Trophoblast cell (in vitro differentiated cells and primary cell): ENCODE results near the gene RPTOR.

Experiments
- DNase-seq, 2 donors: peaks; one replicate each; pipeline ENCODE4 v3.0.0-alpha.2; 2016
- H2AFZ ChIP-seq: 2 replicates; pipeline ENCODE4 v1.6.1; 2013; ENCODE audit warnings: low read length, moderate library complexity, mild to moderate bottlenecking; ENCODE audit not compliant: insufficient read depth, poor library complexity
- H2AK5ac ChIP-seq: 2 replicates; pipeline ENCODE4 v1.6.1; 2013; ENCODE audit warnings: mild to moderate bottlenecking, low read length
- H2BK120ac ChIP-seq: 2 replicates; pipeline ENCODE4 v1.6.1; 2013; ENCODE audit warnings: low read length, mild to moderate bottlenecking, moderate library complexity; ENCODE audit not compliant: insufficient read depth, poor library complexity
- H2BK12ac ChIP-seq: 2 replicates; pipeline ENCODE4 v1.6.1; 2013; ENCODE audit warnings: mild to moderate bottlenecking, low read length, moderate library complexity
- H2BK5ac ChIP-seq: 2 replicates; pipeline ENCODE4 v1.6.1; 2013; ENCODE audit warnings: low read length, low read depth, moderate library complexity, mild to moderate bottlenecking; ENCODE audit not compliant: poor library complexity
- H3K14ac ChIP-seq: 2 replicates; pipeline ENCODE4 v1.6.1; 2013; ENCODE audit warnings: mild to moderate bottlenecking, low read length
- H3K18ac ChIP-seq: 2 replicates; pipeline ENCODE4 v1.6.1; 2013; ENCODE audit warnings: mild to moderate bottlenecking, low read length
- H3K23ac ChIP-seq: 2 replicates; pipeline ENCODE4 v1.6.1; 2013; ENCODE audit warnings: low read length
- H3K27ac ChIP-seq: 2 replicates; pipeline ENCODE4 v1.5.1; 2013; ENCODE audit warnings: low read depth, mild to moderate bottlenecking, inconsistent platforms, low read length, moderate library complexity
- H3K27me3 ChIP-seq: 2 replicates; pipeline ENCODE4 v1.6.1; 2013; ENCODE audit warnings: inconsistent platforms, mild to moderate bottlenecking, low read length, moderate library complexity; ENCODE audit not compliant: insufficient read depth
- H3K36me3 ChIP-seq, 2 experiments: 1 replicate in 1 of 2; 2 replicates in 1 of 2; pipeline ENCODE4 v1.6.1; 2013; ENCODE audit warnings: low read length in 2 of 2, mild to moderate bottlenecking in 2 of 2, moderate library complexity in 1 of 2; ENCODE audit not compliant: insufficient read depth in 2 of 2, control insufficient read depth in 1 of 2
- H3K4ac ChIP-seq: 2 replicates; pipeline ENCODE4 v1.6.1; 2013; ENCODE audit warnings: low read depth, mild to moderate bottlenecking, low read length, moderate library complexity
- H3K4me1 ChIP-seq, 2 experiments: 1 replicate in 1 of 2; 2 replicates in 1 of 2; pipeline ENCODE4 v1.6.1; 2013; ENCODE audit warnings: low read length in 2 of 2, mild to moderate bottlenecking in 2 of 2, moderate library complexity in 1 of 2; ENCODE audit not compliant: insufficient read depth in 2 of 2, control insufficient read depth in 1 of 2
- H3K4me2 ChIP-seq: 2 replicates; pipeline ENCODE4 v1.6.1; 2013; ENCODE audit warnings: inconsistent platforms, mild to moderate bottlenecking, low read length, moderate library complexity
- H3K4me3 ChIP-seq: 2 replicates; pipeline ENCODE4 v1.5.1; 2013; ENCODE audit warnings: mild to moderate bottlenecking, low read depth, low read length, inconsistent platforms
- H3K79me1 ChIP-seq: one replicate; pipeline ENCODE4 v1.6.1; 2013; ENCODE audit warnings: low read length
- H3K79me2 ChIP-seq: 2 replicates; pipeline ENCODE4 v1.6.1; 2013; ENCODE audit warnings: low read length, mild to moderate bottlenecking; ENCODE audit not compliant: control insufficient read depth, insufficient read depth, poor library complexity
- H3K9ac ChIP-seq: 2 replicates; pipeline ENCODE4 v1.6.1; 2013; ENCODE audit warnings: mild to moderate bottlenecking, low read length
- H3K9me3 ChIP-seq: 2 replicates; pipeline ENCODE4 v1.6.1; 2013; ENCODE audit warnings: low read depth, mild to moderate bottlenecking, control low read depth, inconsistent platforms, low read length; ENCODE audit not compliant: insufficient read depth
- H4K12ac ChIP-seq: 2 replicates; pipeline ENCODE4 v1.6.1; 2013; ENCODE audit warnings: low read depth, mild to moderate bottlenecking, low read length, moderate library complexity
- H4K8ac ChIP-seq: 2 replicates; pipeline ENCODE4 v1.6.1; 2013; ENCODE audit warnings: low read depth, mild to moderate bottlenecking, low read length, moderate library complexity
- H4K91ac ChIP-seq: one replicate; pipeline ENCODE4 v1.6.1; 2013; ENCODE audit warnings: low read depth, mild to moderate bottlenecking, low read length, moderate library complexity
- WGBS: extraction: QIAGEN DNeasy Blood & Tissue Kit; methylation state at CpG from one replicate; pipeline ENCODE4 v1.1.7; 2013; ENCODE audit warnings: missing lambda C conversion rate; ENCODE audit not compliant: insufficient read length, insufficient coverage; ENCODE audit errors: extremely low coverage; 5-methylcytosine and 5-hydroxymethylcytosine counted together

The RPTOR gene

GRCh38 chr17:80777274-80777673 lies 232.6 kb downstream of the RPTOR start:
- no CpG with 5 or more reads among the region's 6 CpGs for WGBS
- no peak overlapping the region for H3K9ac ChIP-seq
- H3K79me2 ChIP-seq: peaks cover 1% of the 10 kb centered on the region
- no peak overlapping the region for H2AK5ac ChIP-seq
- no peak overlapping the region for H3K27ac ChIP-seq
- no peak overlapping the region for H2BK120ac ChIP-seq
- no peak overlapping the region for H3K18ac ChIP-seq
- H3K36me3 ChIP-seq: peaks cover 0 to 2% of the 10 kb centered on the region in 2 experiments
- no peak overlapping the region for H4K12ac ChIP-seq
- H3K23ac ChIP-seq: no peak overlapping the region
- no peak overlapping the region for H3K14ac ChIP-seq
- H3K9me3 ChIP-seq: peaks cover 1% of the 10 kb centered on the region
- H4K91ac ChIP-seq: no peak overlapping the region
- no peak overlapping the region for H2AFZ ChIP-seq
- no peak overlapping the region for H3K4me2 ChIP-seq
- peak in 1 of 2 donors; percentile 43 for DNase-seq
- H2BK12ac ChIP-seq: no peak overlapping the region
- peaks cover 22% of the 10 kb centered on the region for H3K79me1 ChIP-seq
- H2BK5ac ChIP-seq: no peak overlapping the region
- H3K27me3 ChIP-seq: no peaks in the 10 kb centered on the region
- peaks cover 41 to 47% of the 10 kb centered on the region in 2 experiments for H3K4me1 ChIP-seq
- no peak overlapping the region for H3K4me3 ChIP-seq
- H3K4ac ChIP-seq: no peak overlapping the region
- H4K8ac ChIP-seq: no peak overlapping the region

DNA sequence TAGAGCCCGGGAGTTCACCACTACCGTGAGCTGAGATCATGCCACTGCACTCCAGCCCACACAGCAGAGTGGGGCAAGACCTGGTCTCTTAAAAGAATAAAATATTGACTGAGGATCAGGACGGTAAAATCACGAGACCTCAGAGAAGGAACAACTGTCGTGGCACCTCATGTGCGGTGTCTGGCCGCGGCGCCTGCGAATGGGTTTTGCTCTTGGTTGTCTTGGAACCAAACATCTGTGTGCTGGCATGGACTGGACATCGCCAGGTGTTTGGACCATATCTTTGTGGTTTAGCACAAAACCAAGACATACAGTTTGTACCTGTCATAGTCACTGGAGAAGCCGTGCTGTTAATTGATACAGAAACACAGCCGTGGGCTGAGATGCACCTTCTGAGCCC lies 234.1 kb downstream of the RPTOR start:
- no CpG with 5 or more reads among the region's 13 CpGs for WGBS

DNA sequence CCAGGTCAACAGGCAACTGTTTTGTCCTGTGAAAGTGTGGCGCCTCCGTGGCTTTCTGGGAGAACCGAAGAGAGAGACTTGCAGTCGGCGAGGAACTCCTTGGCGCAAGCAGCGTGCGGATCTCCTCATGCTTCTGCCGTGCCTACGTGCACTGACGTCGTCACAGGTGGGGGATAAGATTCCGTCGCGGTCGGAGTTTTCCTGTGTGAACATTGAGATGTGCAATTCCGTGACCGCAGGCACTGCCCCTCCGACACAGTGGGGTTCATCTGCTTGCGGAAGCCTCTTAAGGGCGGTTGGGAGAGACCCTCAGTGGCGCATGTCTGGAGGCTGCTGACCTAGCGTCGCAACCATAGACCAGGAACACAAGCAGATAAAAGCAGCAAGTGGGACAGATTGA lies 234.7 kb downstream of the RPTOR start:
- DNase-seq: no peak
- H3K14ac ChIP-seq: no peak overlapping the region
- no peaks in the 10 kb centered on the region for H3K27me3 ChIP-seq
- peak overlapping the region; percentile 3 for H2BK12ac ChIP-seq
- H4K8ac ChIP-seq: no peak overlapping the region
- H2BK5ac ChIP-seq: no peak overlapping the region
- H3K4me1 ChIP-seq: peaks cover 36 to 43% of the 10 kb centered on the region in 2 experiments
- WGBS: no CpG with 5 or more reads among the region's 24 CpGs
- peaks cover 1% of the 10 kb centered on the region for H3K9me3 ChIP-seq
- peak overlapping the region; percentile 23 for H4K91ac ChIP-seq
- H3K9ac ChIP-seq: no peak overlapping the region
- H3K18ac ChIP-seq: peak overlapping the region; percentile 8
- H3K79me1 ChIP-seq: peaks cover 20% of the 10 kb centered on the region
- H3K79me2 ChIP-seq: peaks cover 1% of the 10 kb centered on the region
- H2AFZ ChIP-seq: no peak overlapping the region
- H2AK5ac ChIP-seq: peak overlapping the region; percentile 13
- no peak overlapping the region for H4K12ac ChIP-seq
- H3K4me2 ChIP-seq: no peak overlapping the region
- H3K36me3 ChIP-seq: peaks cover 0 to 2% of the 10 kb centered on the region in 2 experiments
- H3K27ac ChIP-seq: no peak overlapping the region
- no peak overlapping the region for H3K4me3 ChIP-seq
- H3K4ac ChIP-seq: no peak overlapping the region
- H3K23ac ChIP-seq: no peak overlapping the region
- H2BK120ac ChIP-seq: no peak overlapping the region

More for the DNA sequence above, 234.1 kb downstream of the RPTOR start:
- H3K23ac ChIP-seq: no peak overlapping the region
- H3K14ac ChIP-seq: no peak overlapping the region
- no peak overlapping the region for H2BK5ac ChIP-seq
- peaks cover 1% of the 10 kb centered on the region for H3K79me2 ChIP-seq
- H2BK120ac ChIP-seq: no peak overlapping the region
- peaks cover 0 to 2% of the 10 kb centered on the region in 2 experiments for H3K36me3 ChIP-seq
- no peak overlapping the region for H3K27ac ChIP-seq
- no peak overlapping the region for H2AFZ ChIP-seq
- peaks cover 1% of the 10 kb centered on the region for H3K9me3 ChIP-seq
- DNase-seq: no peak
- no peak overlapping the region for H3K4me3 ChIP-seq
- no peak overlapping the region for H3K4me2 ChIP-seq
- peaks cover 23% of the 10 kb centered on the region for H3K79me1 ChIP-seq
- no peak overlapping the region for H4K12ac ChIP-seq
- H2AK5ac ChIP-seq: peak overlapping the region; percentile 3
- H2BK12ac ChIP-seq: no peak overlapping the region
- peak overlapping the region; percentile 23 for H4K91ac ChIP-seq
- no peak overlapping the region for H4K8ac ChIP-seq
- no peak overlapping the region for H3K4ac ChIP-seq
- no peaks in the 10 kb centered on the region for H3K27me3 ChIP-seq
- H3K4me1 ChIP-seq: peaks cover 40 to 47% of the 10 kb centered on the region in 2 experiments
- no peak overlapping the region for H3K18ac ChIP-seq
- H3K9ac ChIP-seq: no peak overlapping the region

- Histone ChIP-seq H2BK5ac (no peak overlapping the region), H4K8ac (no peak overlapping the region), H3K4me3 (no peak overlapping the region), H3K9ac (no peak overlapping the region), H3K18ac (no peak overlapping the region), H3K4me2 (no peak overlapping the region), H2AK5ac (no peak overlapping the region), H3K14ac (no peak overlapping the region), H2BK120ac (no peak overlapping the region), H3K23ac (no peak overlapping the region), H3K27me3 (no peaks in the 10 kb centered on the region), H4K12ac (no peak overlapping the region), H2AFZ (no peak overlapping the region), H3K27ac (peak overlapping the region; percentile 10), H3K36me3 (peaks cover 0 to 2% of the 10 kb centered on the region in 2 experiments), H3K79me2 (peaks cover 1% of the 10 kb centered on the region), H3K4ac (no peak overlapping the region), H3K4me1 (peaks cover 29 to 37% of the 10 kb centered on the region in 2 experiments), H3K9me3 (peaks cover 1% of the 10 kb centered on the region), H3K79me1 (peaks cover 20% of the 10 kb centered on the region), H4K91ac (peak overlapping the region; percentile 64), H2BK12ac (no peak overlapping the region)
- WGBS: no CpG with 5 or more reads among the region's 16 CpGs
- peak; percentile 48 to 86 for DNase-seq
These were observed 235.3 kb downstream of the RPTOR start for GRCh38 chr17:80779961-80780380.
